ENCODE measurements around the gene NUBP1.
A peak's percentile ranks its signal among the peaks of the same experiment; 100 is the strongest.
"Not testable (repeated sequence)": the region's sequence is repeated elsewhere in the genome, so short reads cannot be mapped to it uniquely, and the experiment has no call there.

NUBP1 gene

DNA sequence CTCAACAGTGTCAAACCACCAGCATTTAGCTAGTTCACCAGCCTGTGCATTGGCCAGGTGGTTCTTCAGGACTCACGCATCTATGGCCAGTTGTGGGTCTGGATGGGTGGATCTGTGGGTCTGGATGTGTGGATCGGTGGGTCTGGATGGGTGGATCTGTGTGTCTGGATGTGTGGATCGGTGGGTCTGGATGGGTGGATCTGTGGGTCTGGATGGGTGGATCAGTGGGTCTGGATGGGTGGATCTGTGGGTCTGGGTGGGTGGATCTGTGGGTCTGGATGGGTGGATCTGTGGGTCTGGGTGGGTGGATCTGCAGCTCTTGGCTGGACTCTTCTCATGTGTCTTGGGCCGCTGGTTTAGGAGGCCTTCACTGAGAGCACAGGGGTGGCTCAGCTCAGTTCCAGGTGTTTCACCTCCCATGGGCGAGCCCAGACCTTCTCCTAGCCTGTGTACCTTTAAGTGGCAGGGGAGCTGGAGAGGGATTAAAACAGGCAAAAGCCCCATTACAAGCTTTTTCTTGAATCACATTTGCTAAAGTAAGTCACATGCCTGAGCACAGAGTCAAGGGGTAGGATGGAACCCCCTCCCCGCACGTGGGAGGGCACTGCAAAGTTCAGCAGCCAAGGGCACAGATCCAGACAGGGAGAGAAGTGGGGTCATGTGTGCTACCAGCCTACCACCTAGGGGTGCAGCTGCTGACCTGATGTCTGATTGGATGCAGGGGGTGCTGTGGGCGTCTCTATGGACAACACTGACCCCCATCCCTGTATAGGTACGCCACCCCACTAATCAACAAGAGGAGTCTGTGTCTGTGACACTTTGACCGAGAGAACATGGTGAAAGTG, 3.4 kb upstream of the NUBP1 start:
- TF ChIP-seq POLR2A (IDR thresholded peaks at IDR 0.05; ENCODE audit: low read length) (no peak), GATA1 (IDR thresholded peaks at IDR 0.05; ENCODE audit: low read depth, low read length) (no peak)
- DNase-seq = no peak

DNA sequence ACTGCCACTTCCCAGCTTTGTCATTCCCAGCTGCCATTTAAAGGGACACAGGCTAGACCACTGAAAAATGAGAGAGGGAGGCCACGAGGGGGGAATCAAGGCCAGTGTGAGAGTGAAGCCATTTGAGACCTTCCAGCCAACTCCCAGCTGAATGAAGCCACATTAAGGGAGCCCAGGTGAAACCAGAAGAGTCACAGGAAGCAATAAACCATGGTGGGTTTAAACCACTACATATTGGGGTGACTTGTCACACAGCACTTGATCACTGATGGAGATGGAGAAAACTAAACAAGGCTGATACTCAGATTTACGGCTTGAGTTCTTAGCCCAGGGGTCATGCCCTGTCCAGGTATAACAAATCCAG, 2.8 kb upstream of the NUBP1 start:
- DNase-seq = no peak
- TF ChIP-seq GATA1 (IDR thresholded peaks at IDR 0.05; ENCODE audit: low read depth, low read length) = no peak

DNA sequence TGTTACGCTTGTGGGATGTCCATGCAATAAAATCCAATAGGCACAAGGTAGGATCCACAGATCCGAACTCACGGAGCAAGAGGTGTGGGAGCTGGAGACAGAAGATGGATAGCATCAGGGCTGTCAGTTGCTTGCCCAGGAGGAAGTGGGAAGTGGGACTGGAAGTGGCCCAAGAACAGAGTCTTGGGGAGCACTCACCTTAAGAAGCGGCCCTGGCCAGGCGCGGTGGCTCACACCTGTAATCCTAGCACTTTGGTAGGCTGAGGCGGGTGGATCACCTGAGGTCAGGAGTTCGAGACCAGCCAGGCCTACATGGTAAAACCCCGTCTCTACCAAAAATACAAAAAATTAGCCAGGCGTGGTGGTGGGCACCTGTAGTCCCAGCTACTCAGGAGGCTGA, 2.4 kb upstream of the NUBP1 start:
- not testable (repeated sequence) for DNase-seq

DNA sequence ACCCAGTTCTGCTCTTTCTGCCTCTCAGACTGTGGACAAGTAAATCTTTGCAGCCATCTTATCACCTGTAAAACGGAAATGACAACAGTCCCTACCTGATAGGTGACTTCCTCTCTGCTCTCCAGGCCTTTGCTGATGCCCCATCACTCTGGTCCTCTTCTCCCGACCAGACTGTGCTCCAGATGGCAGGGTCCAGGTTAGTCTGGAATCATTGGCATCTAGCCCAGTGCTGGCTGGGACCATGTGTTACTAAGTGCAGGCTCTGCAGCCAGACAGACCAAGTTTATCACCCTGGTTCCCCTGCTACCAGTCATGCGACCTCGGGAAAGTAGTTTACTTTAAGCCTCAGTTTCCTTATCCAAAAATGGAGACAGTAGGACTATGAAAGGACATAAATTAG, 1.8 kb upstream of the NUBP1 start:
- no peak for DNase-seq
- no peak for TF ChIP-seq POLR2A (IDR thresholded peaks at IDR 0.05; ENCODE audit: low read length)
- no peak for TF ChIP-seq GATA1 (IDR thresholded peaks at IDR 0.05; ENCODE audit: low read depth, low read length)

DNA sequence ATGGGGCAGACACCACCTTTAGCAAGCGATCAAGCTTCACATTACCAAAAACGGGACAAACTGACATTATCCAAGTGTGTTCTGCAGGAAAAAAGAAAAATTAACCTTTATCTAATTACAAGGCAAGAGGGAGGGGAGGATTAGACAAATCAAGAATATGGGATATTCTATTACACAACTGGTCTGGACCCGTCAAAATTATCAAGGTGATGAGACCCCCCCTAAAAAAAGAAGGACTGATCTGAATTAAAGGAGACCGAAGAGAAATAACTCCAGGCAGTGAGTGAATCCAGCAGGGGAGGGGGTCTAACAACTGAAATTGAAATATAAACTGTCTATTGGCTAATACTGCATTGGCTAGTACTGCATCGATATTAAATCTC, 424 bp upstream of the NUBP1 start:
- TF ChIP-seq GATA1 (IDR thresholded peaks at IDR 0.05; ENCODE audit: low read depth, low read length) (no peak), POLR2A (IDR thresholded peaks at IDR 0.05; ENCODE audit: low read length) (no peak)
- no peak for DNase-seq

DNA sequence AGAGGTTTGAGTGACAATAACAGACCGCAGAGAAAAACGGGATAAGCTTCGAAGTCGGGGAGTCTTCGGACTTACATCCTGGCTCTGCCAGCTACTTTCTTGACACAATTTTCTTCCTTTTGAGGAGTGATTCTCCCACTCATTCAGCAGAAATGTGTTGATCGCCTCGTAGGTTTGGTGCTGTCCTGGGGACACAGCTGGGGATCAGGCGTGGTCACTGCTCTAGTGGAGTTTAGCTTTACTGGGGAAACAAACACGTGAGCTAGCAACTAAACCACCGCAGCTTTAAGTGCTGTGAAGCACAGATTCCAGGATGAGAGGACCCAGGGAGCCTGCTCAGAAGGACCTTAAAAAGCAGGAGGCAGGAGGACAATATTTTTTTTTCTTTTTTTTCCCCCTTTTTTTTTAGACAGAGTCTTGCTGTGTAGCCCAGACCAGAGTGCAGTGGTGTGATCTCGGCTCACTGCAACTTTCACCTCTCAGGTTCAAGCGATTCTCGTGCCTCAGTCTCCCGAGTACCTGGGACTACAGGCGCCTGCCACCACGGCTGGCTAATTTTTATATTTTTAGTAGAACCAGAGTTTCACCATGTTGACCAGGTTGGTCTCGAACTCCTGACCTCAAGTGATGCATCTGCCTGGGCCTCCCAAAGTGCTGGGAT, 858 bp downstream of the NUBP1 start:
- TF ChIP-seq POLR2A (IDR thresholded peaks at IDR 0.05; ENCODE audit: low read length) (peak; percentile 25), GATA1 (IDR thresholded peaks at IDR 0.05; ENCODE audit: low read depth, low read length) (no peak)

DNA sequence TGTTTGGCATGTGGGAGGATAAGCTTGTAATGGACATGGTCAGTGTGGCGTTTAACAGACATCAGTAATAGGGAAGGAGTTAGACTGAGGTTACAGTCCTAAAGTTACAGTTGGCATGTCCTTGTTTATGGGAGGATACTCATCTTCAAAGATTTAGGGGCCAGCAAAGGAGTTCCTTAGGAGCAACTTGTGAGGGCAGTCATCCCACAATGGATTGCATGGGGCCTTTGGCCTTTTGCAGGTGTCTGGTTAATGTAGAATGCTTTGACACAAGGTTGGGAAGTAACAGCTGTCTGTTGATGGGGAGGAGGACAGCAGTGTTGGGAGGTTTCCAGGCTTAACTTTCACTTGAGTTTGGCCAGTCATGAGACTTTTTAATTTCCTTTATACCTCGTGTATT, 2.2 kb downstream of the NUBP1 start:
- DNase-seq = no peak
- TF ChIP-seq POLR2A (IDR thresholded peaks at IDR 0.05; ENCODE audit: low read length) (no peak), GATA1 (IDR thresholded peaks at IDR 0.05; ENCODE audit: low read depth, low read length) (no peak)

More for the DNA sequence above, 858 bp downstream of the NUBP1 start:
- no peak for DNase-seq

DNA sequence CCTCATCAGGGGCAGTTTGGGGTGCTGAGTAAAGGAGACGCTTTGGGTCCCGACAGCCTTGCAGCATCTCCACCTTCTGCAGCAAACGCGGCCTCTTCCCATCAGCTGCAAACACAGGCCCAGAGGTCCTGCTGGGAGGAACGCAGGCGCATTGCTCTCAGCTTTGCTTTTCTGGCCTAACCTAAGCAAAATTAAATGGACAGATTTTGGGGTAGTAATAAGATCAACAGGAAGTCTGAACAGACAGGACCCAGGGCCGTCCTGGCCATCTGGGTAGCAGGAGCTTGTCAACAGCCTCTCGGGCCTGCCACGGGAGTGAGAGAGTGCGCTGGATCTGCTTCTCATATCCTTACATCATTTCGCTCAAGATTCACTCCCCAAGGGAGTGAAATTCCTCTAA, 7.2 kb downstream of the NUBP1 start:
- no peak for TF ChIP-seq POLR2A (IDR thresholded peaks at IDR 0.05; ENCODE audit: low read length)
- TF ChIP-seq GATA1 (IDR thresholded peaks at IDR 0.05; ENCODE audit: low read depth, low read length) = no peak
- DNase-seq = no peak

DNA sequence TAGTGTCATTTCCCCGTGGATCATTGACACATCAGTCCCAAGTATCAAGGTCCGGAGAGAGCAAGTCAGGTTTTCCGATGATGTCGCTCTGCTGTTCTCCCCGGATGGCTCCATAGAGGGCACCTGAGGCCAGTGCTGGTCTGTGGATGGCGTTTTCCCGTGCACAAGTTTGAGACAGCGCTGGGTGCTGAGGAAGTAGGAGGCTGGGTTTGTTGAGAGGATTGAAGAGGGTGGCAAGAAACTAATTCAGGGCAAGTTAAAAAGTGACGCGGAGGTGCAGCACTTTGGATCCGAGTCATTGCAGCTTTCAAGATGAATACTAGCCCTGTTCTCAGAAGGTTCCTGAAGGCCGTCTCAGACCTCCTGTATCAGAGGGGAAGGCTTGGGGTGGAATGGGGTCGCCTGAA, 7.7 kb downstream of the NUBP1 start:
- DNase-seq = no peak
- TF ChIP-seq POLR2A (IDR thresholded peaks at IDR 0.05; ENCODE audit: low read length) (no peak), GATA1 (IDR thresholded peaks at IDR 0.05; ENCODE audit: low read depth, low read length) (no peak)

DNA sequence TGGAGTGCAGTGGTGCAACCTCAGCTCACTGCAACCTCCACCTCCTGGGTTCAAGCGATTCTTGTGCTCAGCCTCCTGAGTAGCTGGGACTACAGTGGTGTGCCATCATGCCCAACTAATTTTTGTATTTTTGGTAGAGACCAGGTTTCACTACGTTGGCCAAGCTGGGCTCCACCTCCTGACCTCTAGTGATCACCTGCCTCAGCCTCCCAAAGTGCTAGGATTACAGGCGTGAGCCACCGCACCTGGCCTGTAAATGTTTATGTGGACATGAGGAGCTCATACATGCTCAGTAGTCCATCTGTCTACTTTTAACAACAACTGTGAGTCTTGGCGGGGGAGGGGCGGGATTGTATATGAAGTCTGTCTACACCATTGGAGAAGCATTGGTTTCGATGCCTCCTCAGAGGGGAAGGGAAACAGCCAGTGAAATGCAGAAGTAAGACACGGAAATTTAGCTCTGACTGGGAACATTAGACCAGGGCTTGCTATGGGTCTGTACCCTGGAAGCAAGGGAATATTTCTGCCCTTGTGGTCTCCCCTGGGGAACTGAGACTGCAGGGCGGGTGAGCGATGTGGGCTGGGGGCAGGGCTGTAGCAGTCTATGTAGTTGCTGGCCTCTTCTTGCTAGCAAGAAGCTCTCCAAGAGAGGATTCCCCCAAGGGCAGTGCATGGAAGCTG, 9.3 kb downstream of the NUBP1 start:
- TF ChIP-seq POLR2A (IDR thresholded peaks at IDR 0.05; ENCODE audit: low read length) = no peak
- no peak for DNase-seq

DNA sequence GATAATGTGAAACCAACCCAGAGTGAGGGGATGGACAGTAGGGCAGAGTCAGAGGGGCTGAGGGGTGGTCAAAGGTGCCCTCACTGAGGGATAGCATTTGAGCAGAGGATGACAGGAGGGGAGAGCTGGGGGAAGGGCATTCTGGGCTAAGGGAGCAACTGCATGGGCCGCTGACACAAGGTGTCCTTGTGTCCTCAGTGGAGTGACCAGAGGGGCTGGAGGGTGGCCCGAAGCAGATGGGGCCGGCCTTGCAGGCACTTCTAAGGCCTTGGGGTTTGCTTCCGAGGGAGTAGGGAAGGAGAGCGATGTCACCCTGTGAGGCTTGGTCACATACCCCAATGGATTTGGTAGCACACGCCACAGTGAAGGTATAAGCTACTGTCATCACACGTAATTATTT, 10.0 kb downstream of the NUBP1 start:
- no peak for DNase-seq
- no peak for TF ChIP-seq GATA1 (IDR thresholded peaks at IDR 0.05; ENCODE audit: low read depth, low read length)
- no peak for TF ChIP-seq POLR2A (IDR thresholded peaks at IDR 0.05; ENCODE audit: low read length)

DNA sequence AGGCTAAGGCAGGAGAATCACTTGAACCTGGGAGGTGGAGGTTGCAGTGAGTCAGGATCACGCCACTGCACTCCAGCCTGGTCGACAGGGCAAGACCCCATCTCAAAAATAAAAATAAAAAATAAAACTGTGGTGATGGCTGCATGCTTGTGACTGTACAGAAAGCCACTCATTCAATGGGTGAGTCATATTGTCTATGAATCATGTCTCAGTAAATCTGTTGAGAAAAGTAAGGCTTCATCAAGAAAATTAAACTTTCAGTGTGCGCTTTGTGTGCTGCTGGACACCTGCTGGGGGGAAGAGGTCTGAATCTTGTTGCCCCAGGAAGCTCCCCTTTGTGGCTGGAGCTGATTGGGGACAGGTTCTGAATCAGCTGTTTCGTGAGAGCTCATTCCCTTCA, 11.3 kb downstream of the NUBP1 start:
- DNase-seq = no peak
- TF ChIP-seq POLR2A (IDR thresholded peaks at IDR 0.05; ENCODE audit: low read length) (no peak), GATA1 (IDR thresholded peaks at IDR 0.05; ENCODE audit: low read depth, low read length) (no peak)

DNA sequence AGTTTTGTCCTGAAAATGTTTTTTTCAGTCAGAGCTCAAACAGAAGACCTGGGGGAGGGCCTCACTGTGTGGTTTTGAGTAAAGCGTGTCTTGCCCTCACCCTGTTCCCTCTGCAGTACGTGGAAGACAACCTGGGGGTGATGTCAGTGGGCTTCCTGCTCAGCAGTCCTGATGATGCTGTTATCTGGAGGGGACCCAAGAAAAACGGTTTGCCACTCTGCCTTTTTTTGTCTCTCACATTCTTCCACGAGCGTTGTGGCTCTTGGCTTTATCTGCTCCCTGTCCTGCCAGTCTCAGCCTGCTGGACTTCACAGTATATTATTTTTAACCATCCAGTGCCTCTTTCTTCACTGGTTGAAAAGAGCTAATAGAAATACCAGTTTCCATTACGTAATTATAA, 12.9 kb downstream of the NUBP1 start:
- DNase-seq = no peak
- TF ChIP-seq GATA1 (IDR thresholded peaks at IDR 0.05; ENCODE audit: low read depth, low read length) (no peak), POLR2A (IDR thresholded peaks at IDR 0.05; ENCODE audit: low read length) (no peak)

DNA sequence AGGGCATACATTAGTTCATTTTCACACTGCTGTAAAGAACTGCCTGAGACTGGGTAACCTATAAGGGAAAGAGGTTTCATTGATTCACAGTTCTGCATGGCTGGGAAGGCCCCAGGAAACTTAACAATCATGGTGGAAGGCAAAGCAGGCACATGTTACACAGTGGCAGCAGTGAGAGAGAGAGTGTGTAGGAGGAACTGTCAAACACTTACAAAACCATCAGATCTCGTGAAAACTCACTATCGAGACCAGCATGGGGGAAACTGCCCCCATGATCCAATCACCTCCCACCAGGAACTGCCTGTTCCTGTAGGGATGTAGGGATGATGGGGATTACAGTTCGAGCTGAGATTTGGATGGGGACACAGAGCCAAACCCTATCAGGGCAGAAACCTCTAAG, 17.2 kb downstream of the NUBP1 start:
- TF ChIP-seq POLR2A (IDR thresholded peaks at IDR 0.05; ENCODE audit: low read length) (no peak), GATA1 (IDR thresholded peaks at IDR 0.05; ENCODE audit: low read depth, low read length) (no peak)
- DNase-seq = no peak

DNA sequence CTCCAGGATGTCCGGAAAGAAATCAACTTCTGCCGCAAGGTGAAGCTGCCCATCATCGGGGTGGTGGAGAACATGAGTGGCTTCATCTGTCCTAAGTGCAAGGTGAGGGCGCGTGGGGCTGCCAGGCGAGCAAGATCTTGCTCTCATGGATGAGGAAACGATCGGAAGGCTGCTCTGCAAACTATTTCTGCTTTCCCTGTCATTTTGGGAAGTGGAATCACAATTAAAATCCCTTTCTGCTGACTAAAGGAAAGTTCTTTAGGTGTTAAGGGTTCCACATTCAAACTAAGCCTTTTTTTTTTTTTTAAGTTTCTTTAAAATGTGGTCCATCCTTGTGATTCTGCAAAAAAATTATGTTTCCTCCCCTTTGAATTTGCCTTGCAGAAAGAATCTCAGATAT, 17.7 kb downstream of the NUBP1 start:
- TF ChIP-seq GATA1 (IDR thresholded peaks at IDR 0.05; ENCODE audit: low read depth, low read length) (no peak), POLR2A (IDR thresholded peaks at IDR 0.05; ENCODE audit: low read length) (no peak)
- no peak for DNase-seq
